DOHH2 (cell line): Measurements from ENCODE around the gene RNF187.
"Not testable (repeated sequence)": the region's sequence is repeated elsewhere in the genome, so short reads cannot be mapped to it uniquely, and the experiment has no call there.

ENCODE experiments used
- H3F3A ChIP-seq: fragments of 200-600 bp; sonication (generic), shearing (Covaris generic); 2 replicates; pipeline ENCODE4 v1.6.0; 2016; ENCODE audit warnings: antibody characterized with exemption, mild to moderate bottlenecking; ENCODE audit not compliant: control insufficient read depth, insufficient read depth
- H3K27ac ChIP-seq: fragments of 200-600 bp; sonication (generic); 2 replicates; pipeline ENCODE4 v1.5.1; 2014; ENCODE audit warnings: low read depth, mild to moderate bottlenecking, low read length, moderate library complexity
- H3K27me3 ChIP-seq: fragments of 200-600 bp; sonication (generic); 2 replicates; pipeline ENCODE4 v1.6.1; 2014; ENCODE audit warnings: mild to moderate bottlenecking, low read length, mixed read lengths; ENCODE audit not compliant: control insufficient read depth
- H3K36me3 ChIP-seq: fragments of 200-600 bp; sonication (generic); 2 replicates; pipeline ENCODE4 v1.6.1; 2014; ENCODE audit warnings: mild to moderate bottlenecking, low read length, moderate library complexity, mixed read lengths; ENCODE audit not compliant: control insufficient read depth
- H3K4me1 ChIP-seq: fragments of 200-600 bp; sonication (generic); 2 replicates; pipeline ENCODE4 v1.6.1; 2014; ENCODE audit warnings: mild to moderate bottlenecking, low read length, mixed read lengths; ENCODE audit not compliant: control insufficient read depth
- H3K4me2 ChIP-seq: fragments of 200-600 bp; sonication (generic); 2 replicates; pipeline ENCODE4 v1.6.0; 2014; ENCODE audit warnings: mild to moderate bottlenecking, low read length, moderate library complexity
- H3K4me3 ChIP-seq: fragments of 200-600 bp; sonication (generic); 2 replicates; pipeline ENCODE4 v1.5.1; 2014; ENCODE audit warnings: mild to moderate bottlenecking, low read length, mixed read lengths
- H3K79me2 ChIP-seq: fragments of 200-600 bp; sonication (generic); 2 replicates; pipeline ENCODE4 v1.6.1; 2014; ENCODE audit warnings: mild to moderate bottlenecking, low read length, mixed read lengths; ENCODE audit not compliant: control insufficient read depth
- H3K9me2 ChIP-seq: fragments of 200-600 bp; sonication (generic); replicated peaks from 2 replicates; pipeline ENCODE4 v1.6.1; 2014; ENCODE audit warnings: mild to moderate bottlenecking, low read length, mixed read lengths; ENCODE audit not compliant: control insufficient read depth
- H3K9me3 ChIP-seq: fragments of 200-600 bp; sonication (generic); 2 replicates; pipeline ENCODE4 v1.6.1; 2014; ENCODE audit warnings: antibody characterized with exemption, low read length, mixed read lengths; ENCODE audit not compliant: control insufficient read depth, insufficient read depth
- H4K20me1 ChIP-seq: fragments of 200-600 bp; sonication (generic); 2 replicates; pipeline ENCODE4 v1.6.0; 2014; ENCODE audit warnings: low read depth, mild to moderate bottlenecking, antibody characterized with exemption, low read length, moderate library complexity; ENCODE audit not compliant: control insufficient read depth, insufficient read depth
- EZH2phosphoT487 ChIP-seq: fragments of 200-600 bp; sonication (generic); IDR thresholded peaks from 2 replicates; pipeline ENCODE4 v1.6.1; 2017; ENCODE audit warnings: borderline replicate concordance, mild to moderate bottlenecking, antibody characterized with exemption, low read length, moderate library complexity, mixed read lengths
- TF ChIP-seq, protein P1 (sequence below): fragments of 200-600 bp; sonication (generic); IDR thresholded peaks from one replicate; pipeline ENCODE4 v1.5.1; 2014; ENCODE audit warnings: antibody characterized with exemption, mild to moderate bottlenecking, low read depth, low read length; ENCODE audit not compliant: poor library complexity, severe bottlenecking

Gene RNF187

GRCh38 chr1:228500901-228501871 lies 14.0 kb downstream of the RNF187 start:
- Histone ChIP-seq H3K4me3 (peak overlapping the region; percentile 51), H3K9me2 (no peaks in the 10 kb centered on the region), H4K20me1 (no peaks in the 10 kb centered on the region), H3F3A (peaks cover 15% of the 10 kb centered on the region), H3K4me1 (peaks cover 23% of the 10 kb centered on the region), H3K36me3 (peaks cover 10% of the 10 kb centered on the region), H3K4me2 (peak overlapping the region; percentile 60), H3K27ac (no peak overlapping the region), H3K27me3 (no peaks in the 10 kb centered on the region), H3K9me3 (no peaks in the 10 kb centered on the region), H3K79me2 (no peaks in the 10 kb centered on the region)
- TF ChIP-seq EZH2phosphoT487 = no peak
- TF ChIP-seq, protein P1, sequence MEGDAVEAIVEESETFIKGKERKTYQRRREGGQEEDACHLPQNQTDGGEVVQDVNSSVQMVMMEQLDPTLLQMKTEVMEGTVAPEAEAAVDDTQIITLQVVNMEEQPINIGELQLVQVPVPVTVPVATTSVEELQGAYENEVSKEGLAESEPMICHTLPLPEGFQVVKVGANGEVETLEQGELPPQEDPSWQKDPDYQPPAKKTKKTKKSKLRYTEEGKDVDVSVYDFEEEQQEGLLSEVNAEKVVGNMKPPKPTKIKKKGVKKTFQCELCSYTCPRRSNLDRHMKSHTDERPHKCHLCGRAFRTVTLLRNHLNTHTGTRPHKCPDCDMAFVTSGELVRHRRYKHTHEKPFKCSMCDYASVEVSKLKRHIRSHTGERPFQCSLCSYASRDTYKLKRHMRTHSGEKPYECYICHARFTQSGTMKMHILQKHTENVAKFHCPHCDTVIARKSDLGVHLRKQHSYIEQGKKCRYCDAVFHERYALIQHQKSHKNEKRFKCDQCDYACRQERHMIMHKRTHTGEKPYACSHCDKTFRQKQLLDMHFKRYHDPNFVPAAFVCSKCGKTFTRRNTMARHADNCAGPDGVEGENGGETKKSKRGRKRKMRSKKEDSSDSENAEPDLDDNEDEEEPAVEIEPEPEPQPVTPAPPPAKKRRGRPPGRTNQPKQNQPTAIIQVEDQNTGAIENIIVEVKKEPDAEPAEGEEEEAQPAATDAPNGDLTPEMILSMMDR = peak; percentile 96

DNA sequence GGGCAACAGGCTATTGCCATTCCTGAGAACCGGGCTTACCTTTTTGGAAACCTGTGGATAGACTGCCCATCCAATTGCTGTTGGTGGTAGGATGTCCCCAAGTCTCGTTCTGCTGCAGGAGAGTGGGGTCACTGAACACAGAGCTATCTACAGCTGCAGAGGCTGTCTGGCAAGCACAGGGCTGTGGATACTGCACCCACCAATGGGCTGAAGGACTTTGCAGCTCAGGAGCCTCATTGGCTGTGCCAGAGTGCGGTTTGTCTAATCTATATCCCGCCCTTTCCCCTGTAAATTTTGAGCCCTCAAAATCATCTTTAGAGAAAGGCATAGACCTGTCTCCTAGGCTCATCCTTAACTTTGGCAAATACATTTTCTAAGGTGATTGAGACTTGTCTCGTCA lies 15.3 kb downstream of the RNF187 start:
- no peaks in the 10 kb centered on the region for H3K9me2 ChIP-seq
- H3K4me3 ChIP-seq = no peak overlapping the region
- H3K27me3 ChIP-seq = no peaks in the 10 kb centered on the region
- H3K9me3 ChIP-seq = no peaks in the 10 kb centered on the region
- TF ChIP-seq EZH2phosphoT487 = no peak
- TF ChIP-seq, protein P1 = no peak
- no peak overlapping the region for H3K27ac ChIP-seq
- peaks cover 23% of the 10 kb centered on the region for H3K4me1 ChIP-seq
- H3F3A ChIP-seq = peaks cover 15% of the 10 kb centered on the region
- no peaks in the 10 kb centered on the region for H3K79me2 ChIP-seq
- H4K20me1 ChIP-seq = no peaks in the 10 kb centered on the region
- H3K36me3 ChIP-seq = no peaks in the 10 kb centered on the region; the same call in 1 of the 2 replicates
- H3K4me2 ChIP-seq = no peak overlapping the region

GRCh38 chr1:228505944-228506343 lies 18.8 kb downstream of the RNF187 start:
- not testable (repeated sequence) for H3K27me3 ChIP-seq, H3K79me2 ChIP-seq, H3K4me1 ChIP-seq, H3K9me3 ChIP-seq, H3F3A ChIP-seq, H4K20me1 ChIP-seq, H3K27ac ChIP-seq, H3K36me3 ChIP-seq, H3K4me3 ChIP-seq, H3K4me2 ChIP-seq, H3K9me2 ChIP-seq

DNA sequence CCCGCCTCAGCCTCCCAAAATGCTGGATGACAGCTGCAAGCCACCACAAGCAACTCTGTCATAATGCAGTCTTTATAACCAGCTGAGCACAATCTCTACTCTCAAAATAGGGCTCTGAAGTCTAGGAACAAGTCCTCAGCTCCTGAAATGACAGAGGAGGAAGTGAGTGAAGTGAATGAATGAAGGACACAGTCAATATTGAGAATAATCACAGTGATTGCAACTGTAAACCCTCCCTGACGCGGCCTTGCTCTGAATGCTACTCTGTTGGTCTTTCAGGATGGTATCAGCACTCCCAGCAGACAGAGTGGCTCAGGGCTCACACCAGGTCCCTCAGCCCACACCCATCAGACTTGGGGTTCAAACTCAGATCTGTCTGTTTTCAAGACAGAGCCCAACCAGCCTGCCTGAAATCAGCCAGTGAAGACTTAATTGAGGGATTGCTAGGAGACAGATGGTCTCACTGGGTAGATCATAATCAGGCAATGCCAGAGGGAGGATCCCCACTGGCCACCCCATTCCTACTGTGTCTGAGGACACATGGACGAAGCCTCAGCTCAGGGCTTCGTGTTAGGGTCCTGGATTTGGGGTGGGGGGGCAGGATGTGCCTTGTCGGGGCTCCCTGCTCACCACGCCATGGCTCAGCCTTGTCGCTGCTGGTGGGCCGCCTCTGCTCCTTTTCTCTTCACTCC lies 20.9 kb downstream of the RNF187 start:
- Histone ChIP-seq H4K20me1 (no peaks in the 10 kb centered on the region), H3K36me3 (no peaks in the 10 kb centered on the region), H3K4me3 (no peak overlapping the region), H3K27ac (no peak overlapping the region), H3K4me1 (no peaks in the 10 kb centered on the region), H3K9me3 (no peaks in the 10 kb centered on the region), H3F3A (no peaks in the 10 kb centered on the region), H3K4me2 (no peak overlapping the region), H3K27me3 (peaks cover 9% of the 10 kb centered on the region; the same call in 1 of the 2 replicates), H3K79me2 (no peaks in the 10 kb centered on the region), H3K9me2 (no peaks in the 10 kb centered on the region)
- TF ChIP-seq EZH2phosphoT487 = no peak
- TF ChIP-seq, protein P1 = no peak
